ENCODE measurements around the gene PDE8B.

Gene PDE8B

GRCh38 chr5:77230727-77231470 lies 20.4 kb downstream of the PDE8B start:
- peak; percentile 15 for DNase-seq (ENCODE audit: low spot score)

- no peak for DNase-seq (ENCODE audit: low spot score)
Observed at GRCh38 chr5:77231471-77232138, 21.1 kb downstream of the PDE8B start.

- DNase-seq (ENCODE audit: low spot score) = no peak
Observed at GRCh38 chr5:77232574-77233358, 22.3 kb downstream of the PDE8B start.

GRCh38 chr5:77235846-77236721 lies 25.6 kb downstream of the PDE8B start:
- no peak for DNase-seq (ENCODE audit: low spot score)

- peak; percentile 19 for DNase-seq (ENCODE audit: low spot score)
Observed at GRCh38 chr5:77239126-77239741, 28.8 kb downstream of the PDE8B start.

- DNase-seq (ENCODE audit: low spot score) = no peak
Observed at GRCh38 chr5:77241444-77241843, 31.0 kb downstream of the PDE8B start.

GRCh38 chr5:77249475-77249874 lies 39.0 kb downstream of the PDE8B start:
- DNase-seq (ENCODE audit: low spot score) = no peak

- DNase-seq (ENCODE audit: low spot score) = peak; percentile 15
Observed at GRCh38 chr5:77250021-77250420, 39.5 kb downstream of the PDE8B start.

- no peak for DNase-seq (ENCODE audit: low spot score)
Observed at GRCh38 chr5:77251921-77252320, 41.4 kb downstream of the PDE8B start.

- no peak for DNase-seq (ENCODE audit: low spot score)
Observed at GRCh38 chr5:77255617-77256016, 45.1 kb downstream of the PDE8B start.

GRCh38 chr5:77256406-77256805 lies 45.9 kb downstream of the PDE8B start:
- DNase-seq (ENCODE audit: low spot score) = no peak

GRCh38 chr5:77258652-77259051 lies 48.2 kb downstream of the PDE8B start:
- no peak for DNase-seq (ENCODE audit: low spot score)

GRCh38 chr5:77259476-77259875 lies 49.0 kb downstream of the PDE8B start:
- DNase-seq (ENCODE audit: low spot score) = no peak

- DNase-seq (ENCODE audit: low spot score) = no peak
Observed at GRCh38 chr5:77262697-77263096, 52.2 kb downstream of the PDE8B start.

GRCh38 chr5:77266291-77266690 lies 55.8 kb downstream of the PDE8B start:
- peak; percentile 32 for DNase-seq (ENCODE audit: low spot score)

- no peak for DNase-seq (ENCODE audit: low spot score)
Observed at GRCh38 chr5:77267496-77267895, 57.0 kb downstream of the PDE8B start.

- DNase-seq (ENCODE audit: low spot score) = no peak
Observed at GRCh38 chr5:77272206-77272605, 61.7 kb downstream of the PDE8B start.

GRCh38 chr5:77277759-77278158 lies 67.3 kb downstream of the PDE8B start:
- no peak for DNase-seq (ENCODE audit: low spot score)

GRCh38 chr5:77280036-77280435 lies 69.6 kb downstream of the PDE8B start:
- no peak for DNase-seq (ENCODE audit: low spot score)

- no peak for DNase-seq (ENCODE audit: low spot score)
Observed at GRCh38 chr5:77281969-77282336, 71.5 kb downstream of the PDE8B start.

GRCh38 chr5:77282337-77283027 lies 72.0 kb downstream of the PDE8B start:
- DNase-seq (ENCODE audit: low spot score) = peak; percentile 89

Measured in AG08395 (cell line).